CD4-positive, alpha-beta memory T cell (primary cell): ENCODE measurements around the gene MICA. TPM values are rescaled to one million over a fixed set of nuclear protein-coding genes. Genes with fewer than 3 reads are reported as not detected.

Source experiments
- microRNA-seq: library from miRNA; unstranded; fragments of <30 nt; microRNA quantifications from one replicate; pipeline ENCODE4 v1.2.0, GENCODE V29; 2021; ENCODE audit warnings: borderline replicate concordance, borderline number of aligned reads, borderline microRNAs expressed, mixed read lengths
- polyA plus RNA-seq, 2 donors: library from polyadenylated mRNA; unstranded; fragments of 300-500 nt; fragmentation: Illumina TruSeq; gene quantifications; one replicate each; pipeline ENCODE4 v1.2.3, GENCODE V29; 2021
- total RNA-seq, 2 experiments: library from RNA; stranded (reverse); gene quantifications; one replicate each; pipeline ENCODE4 v1.2.3, GENCODE V29; 2021

The MICA gene
- total and polyA plus RNA-seq, 4 experiments from 2014 or later = 3.5 to 21.2 (median 11.9) TPM

Small RNAs within 50 kb of the gene (microRNA-seq; reads per million reads assigned to microRNA genes)
- not detected for gene MIR6891

Other genes starting within 250 kb of the MICA start
- 10 to 100 TPM; 29.8 to 30.5 TPM for gene CCHCR1, start 245.8 kb upstream of the MICA start, total RNA-seq
- 1 to 10 TPM; 3.4 to 8.0 TPM for gene CCHCR1, start 245.8 kb upstream of the MICA start, polyA plus RNA-seq
- 1 to 10 TPM; 9.0 to 9.9 TPM for gene TCF19, start 245.0 kb upstream of the MICA start, total RNA-seq
- 1 to 10 TPM; 6.2 to 6.8 TPM for gene TCF19, start 245.0 kb upstream of the MICA start, polyA plus RNA-seq
- gene POU5F1, start 232.9 kb upstream of the MICA start, total RNA-seq = not detected
- gene POU5F1, start 232.9 kb upstream of the MICA start, polyA plus RNA-seq = not detected
- gene HLA-C, start 131.5 kb upstream of the MICA start, total RNA-seq = 1,000 to 10,000 TPM; 1,481 to 1,487 TPM
- gene HLA-C, start 131.5 kb upstream of the MICA start, polyA plus RNA-seq = 1,000 to 10,000 TPM; 1,775 to 2,914 TPM
- gene HLA-B, start 46.4 kb upstream of the MICA start, total RNA-seq = 1,000 to 10,000 TPM; 5,565 to 5,762 TPM
- 1,000 to 10,000 TPM; 6,650 to 9,105 TPM for gene HLA-B, start 46.4 kb upstream of the MICA start, polyA plus RNA-seq
- gene MICB, start 94.5 kb downstream of the MICA start, total RNA-seq = 10 to 100 TPM; 21.4 to 26.3 TPM
- 10 to 100 TPM in 1 of 2 donors, 1 to 10 TPM in 1; 8.0 to 11.5 TPM for gene MICB, start 94.5 kb downstream of the MICA start, polyA plus RNA-seq
- not detected for gene MCCD1, start 125.4 kb downstream of the MICA start, total RNA-seq
- gene MCCD1, start 125.4 kb downstream of the MICA start, polyA plus RNA-seq = not detected
- 100 to 1,000 TPM; 729 to 737 TPM for gene DDX39B, start 138.4 kb downstream of the MICA start, total RNA-seq
- 10 to 100 TPM; 65.6 to 94.3 TPM for gene DDX39B, start 138.4 kb downstream of the MICA start, polyA plus RNA-seq
- gene ATP6V1G2, start 143.0 kb downstream of the MICA start, total RNA-seq = 1 to 10 TPM; 6.0 to 7.2 TPM
- gene ATP6V1G2, start 143.0 kb downstream of the MICA start, polyA plus RNA-seq = under 1 TPM; 0.84 to 1.00 TPM
- gene NFKBIL1, start 144.0 kb downstream of the MICA start, total RNA-seq = 10 to 100 TPM in 1 of 2 experiments, 1 to 10 TPM in 1; 9.8 to 13.3 TPM
- gene NFKBIL1, start 144.0 kb downstream of the MICA start, polyA plus RNA-seq = 1 to 10 TPM; 5.7 to 7.4 TPM
- gene LTA, start 168.7 kb downstream of the MICA start, total RNA-seq = 10 to 100 TPM; 17.3 to 17.5 TPM
- 10 to 100 TPM; 27.7 to 31.1 TPM for gene LTA, start 168.7 kb downstream of the MICA start, polyA plus RNA-seq
- gene TNF, start 172.0 kb downstream of the MICA start, total RNA-seq = 10 to 100 TPM; 25.0 to 28.2 TPM
- gene TNF, start 172.0 kb downstream of the MICA start, polyA plus RNA-seq = 10 to 100 TPM in 1 of 2 donors, 1 to 10 TPM in 1; 3.9 to 10.1 TPM
- 100 to 1,000 TPM; 802 to 835 TPM for gene LTB, start 178.8 kb downstream of the MICA start, total RNA-seq
- 1,000 to 10,000 TPM; 2,431 to 3,276 TPM for gene LTB, start 178.8 kb downstream of the MICA start, polyA plus RNA-seq
- 10 to 100 TPM; 13.6 to 20.3 TPM for gene LST1, start 182.7 kb downstream of the MICA start, total RNA-seq
- gene LST1, start 182.7 kb downstream of the MICA start, polyA plus RNA-seq = 10 to 100 TPM; 30.4 to 34.8 TPM
- 1 to 10 TPM; 3.0 to 4.6 TPM for gene NCR3, start 189.4 kb downstream of the MICA start, total RNA-seq
- 10 to 100 TPM; 28.4 to 28.7 TPM for gene NCR3, start 189.4 kb downstream of the MICA start, polyA plus RNA-seq
- gene AIF1, start 211.6 kb downstream of the MICA start, total RNA-seq = 1 to 10 TPM; 5.2 to 7.4 TPM
- gene AIF1, start 211.6 kb downstream of the MICA start, polyA plus RNA-seq = 10 to 100 TPM; 10.8 to 11.0 TPM
- gene PRRC2A, start 217.1 kb downstream of the MICA start, total RNA-seq = 100 to 1,000 TPM; 214 to 218 TPM
- gene PRRC2A, start 217.1 kb downstream of the MICA start, polyA plus RNA-seq = 10 to 100 TPM in 1 of 2 donors, under 1 TPM in 1; 0.09 to 12.1 TPM
- 100 to 1,000 TPM; 296 to 325 TPM for gene BAG6, start 249.1 kb downstream of the MICA start, total RNA-seq
- gene BAG6, start 249.1 kb downstream of the MICA start, polyA plus RNA-seq = 10 to 100 TPM; 12.0 to 23.1 TPM